GM19035 (cell line): ENCODE data around the gene ACOXL.

Source experiments
- ATAC-seq: cut with Tn5 transposase; IDR thresholded peaks from one replicate; pipeline ENCODE4 v1.9.1; 2021; ENCODE audit not compliant: unreplicated experiment

The ACOXL gene

GRCh38 chr2:111120253-111121027 lies 388.1 kb downstream of the ACOXL start, which contains the start of gene BCL2L11:
Gene BCL2L11, plus strand, starts transcription at chr2:111120914. Its CDS starts 2,832 bp downstream, at chr2:111123746.
- ATAC-seq = peak; percentile 52

DNA sequence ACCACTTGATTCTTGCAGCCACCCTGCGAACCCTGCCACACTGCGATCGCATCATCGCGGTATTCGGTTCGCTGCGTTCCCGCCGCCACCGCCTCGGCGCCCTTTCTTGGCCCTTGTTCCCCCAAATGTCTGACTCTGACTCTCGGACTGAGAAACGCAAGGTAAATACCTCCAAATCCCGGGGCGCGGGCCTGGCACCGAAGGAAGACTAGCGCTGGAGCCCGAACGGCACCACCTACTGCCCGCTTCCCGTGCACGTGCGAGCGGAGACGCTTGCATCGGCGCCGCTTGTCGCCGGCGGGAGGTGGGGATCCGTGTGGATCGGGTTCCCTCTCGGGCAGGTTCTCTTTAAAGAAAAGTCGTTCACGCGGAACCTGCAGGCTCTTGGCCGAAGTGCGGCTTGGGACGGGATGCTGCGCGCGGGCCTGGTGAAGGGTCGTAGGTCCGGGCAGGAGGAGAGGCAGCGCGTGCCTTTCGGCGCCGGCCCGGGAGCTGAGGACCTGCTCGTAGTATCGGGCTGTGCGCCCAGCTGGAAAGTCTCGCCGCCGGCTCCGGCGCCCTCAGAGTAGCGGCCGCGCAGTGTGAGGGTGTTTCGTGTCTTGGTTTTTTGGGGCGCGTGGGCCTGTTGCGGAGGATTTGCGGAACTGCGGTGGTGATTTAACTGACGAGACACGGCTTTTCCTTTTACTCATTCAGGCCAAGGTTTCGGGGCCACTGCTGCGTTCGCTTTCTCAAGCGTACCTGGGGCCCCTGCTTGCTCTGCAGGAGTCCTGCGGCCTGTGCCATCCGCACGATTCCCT lies 388.9 kb downstream of the ACOXL start:
- ATAC-seq = no peak

GRCh38 chr2:111121828-111122630 lies 389.7 kb downstream of the ACOXL start:
- ATAC-seq = peak; percentile 48

- peak; percentile 0 for ATAC-seq
Measured at GRCh38 chr2:111122631-111123421, 390.5 kb downstream of the ACOXL start.

DNA sequence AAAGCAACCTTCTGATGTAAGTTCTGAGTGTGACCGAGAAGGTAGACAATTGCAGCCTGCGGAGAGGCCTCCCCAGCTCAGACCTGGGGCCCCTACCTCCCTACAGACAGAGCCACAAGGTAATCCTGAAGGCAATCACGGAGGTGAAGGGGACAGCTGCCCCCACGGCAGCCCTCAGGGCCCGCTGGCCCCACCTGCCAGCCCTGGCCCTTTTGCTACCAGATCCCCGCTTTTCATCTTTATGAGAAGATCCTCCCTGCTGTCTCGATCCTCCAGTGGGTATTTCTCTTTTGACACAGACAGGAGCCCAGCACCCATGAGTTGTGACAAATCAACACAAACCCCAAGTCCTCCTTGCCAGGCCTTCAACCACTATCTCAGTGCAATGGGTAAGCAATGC lies 391.4 kb downstream of the ACOXL start:
- no peak for ATAC-seq

DNA sequence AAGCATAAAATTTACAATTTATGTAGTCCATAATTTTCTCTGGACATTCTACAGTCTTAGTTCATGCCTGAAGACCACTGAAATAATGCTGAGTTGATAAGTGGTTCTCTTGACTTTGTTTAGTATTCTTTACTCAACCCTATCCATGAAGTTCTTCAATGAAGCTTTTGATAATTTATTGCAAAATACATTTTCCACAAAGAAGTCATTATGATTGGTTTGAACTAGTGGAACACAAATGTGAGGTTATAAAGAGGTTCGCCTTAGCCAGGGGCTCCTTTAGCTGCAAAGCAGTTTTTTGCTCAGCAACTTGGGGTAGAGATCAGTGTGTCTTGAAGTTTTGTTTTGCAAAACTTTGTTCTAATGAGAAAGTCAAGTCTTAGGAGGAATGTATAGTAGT lies 394.2 kb downstream of the ACOXL start:
- ATAC-seq = no peak

- no peak for ATAC-seq
Measured at GRCh38 chr2:111127351-111127750, 395.0 kb downstream of the ACOXL start.

- ATAC-seq = no peak
Measured at GRCh38 chr2:111128096-111128495, 395.7 kb downstream of the ACOXL start.

DNA sequence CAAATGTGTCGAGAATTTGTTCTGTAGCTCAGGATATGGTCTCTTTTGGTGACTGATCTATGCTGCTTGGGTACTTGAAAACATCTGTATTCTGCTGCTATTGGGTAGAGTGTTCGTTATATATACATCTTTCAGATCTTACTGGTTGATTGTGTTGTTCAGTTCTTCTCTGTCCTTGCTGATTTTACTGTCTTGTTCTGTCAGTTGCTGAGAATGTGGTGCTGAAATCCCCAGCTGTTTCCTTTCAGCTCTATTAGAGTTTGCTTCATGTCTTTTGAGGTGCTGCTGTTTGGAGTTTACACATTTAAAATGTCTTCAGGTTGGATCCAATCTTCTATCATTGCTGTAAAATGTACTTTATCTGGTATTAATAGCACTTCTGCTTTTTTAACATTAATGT lies 401.2 kb downstream of the ACOXL start:
- ATAC-seq = no peak

DNA sequence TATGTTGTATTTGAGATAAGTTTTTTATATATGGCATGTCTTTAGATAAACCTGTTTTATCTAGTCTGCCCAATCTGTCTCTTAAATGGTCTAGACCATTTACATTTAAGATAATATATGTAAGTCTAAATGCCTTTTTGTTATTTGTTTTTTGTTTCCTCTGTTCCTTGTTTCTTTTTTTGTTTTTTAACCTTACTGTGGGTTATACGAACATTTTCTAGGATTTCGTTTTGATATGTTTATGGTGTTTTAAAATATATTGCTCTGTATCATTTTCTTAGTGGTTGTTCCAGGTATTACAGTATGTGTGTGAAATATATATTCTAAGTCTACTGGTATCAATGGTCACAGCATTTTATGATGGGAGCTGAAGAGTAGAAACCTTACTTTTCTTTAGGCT lies 401.7 kb downstream of the ACOXL start:
- no peak for ATAC-seq

DNA sequence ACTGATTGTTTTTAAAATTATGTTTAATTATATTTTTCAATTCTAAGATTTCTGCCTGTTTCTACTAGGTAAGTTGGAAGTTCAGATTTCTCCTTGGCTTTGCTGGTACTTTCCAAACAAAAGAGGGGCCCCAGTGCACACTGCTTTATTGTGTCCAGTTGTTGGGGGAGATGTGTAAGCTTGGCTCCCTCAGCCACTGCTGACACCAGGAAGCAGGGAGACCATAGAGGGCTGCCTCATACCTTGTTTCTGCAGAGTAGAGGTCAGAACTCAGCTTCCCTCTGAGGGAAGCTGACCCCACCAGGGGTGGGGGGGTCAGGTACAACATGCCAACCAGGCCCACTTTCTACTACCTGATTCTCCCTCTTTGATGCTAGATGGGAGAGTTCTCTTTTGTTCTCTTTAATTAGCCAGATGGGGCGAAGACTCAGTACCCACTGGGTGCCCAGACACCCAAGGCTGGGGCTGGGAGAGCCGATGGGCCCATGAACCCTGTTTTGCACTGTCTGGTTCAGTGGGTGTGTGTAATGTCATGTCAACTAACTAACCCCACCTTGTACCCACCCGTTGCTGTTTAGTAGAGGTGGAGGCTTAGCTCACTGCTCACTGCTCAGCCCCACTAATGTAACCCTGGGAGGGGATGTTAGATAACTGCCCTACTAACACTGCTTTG lies 403.0 kb downstream of the ACOXL start:
- ATAC-seq = no peak

DNA sequence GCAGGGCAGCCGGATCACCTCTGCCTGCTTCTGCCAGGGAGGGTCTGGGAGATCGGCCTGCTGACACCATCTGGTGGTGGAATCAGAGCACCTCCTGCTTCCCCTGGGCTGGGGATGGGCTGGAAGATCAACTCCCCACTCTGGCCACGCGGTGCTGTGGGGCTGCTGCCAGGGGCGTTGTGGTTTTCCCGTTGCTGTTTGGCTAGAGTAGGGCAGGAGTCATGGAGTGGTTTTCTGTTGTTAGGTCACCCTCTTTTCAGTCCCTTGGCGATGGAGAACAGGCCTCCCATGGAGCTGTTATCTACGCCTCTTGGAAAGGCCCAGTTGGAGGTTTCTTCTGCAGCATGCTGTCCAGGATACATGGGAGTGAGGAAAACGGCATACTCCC lies 403.5 kb downstream of the ACOXL start:
- ATAC-seq = no peak

- no peak for ATAC-seq
Measured at GRCh38 chr2:111138839-111139238, 406.5 kb downstream of the ACOXL start.

GRCh38 chr2:111139637-111140317 lies 407.4 kb downstream of the ACOXL start:
- ATAC-seq = no peak

- no peak for ATAC-seq
Measured at GRCh38 chr2:111140815-111141214, 408.4 kb downstream of the ACOXL start.

- ATAC-seq = no peak
Measured at GRCh38 chr2:111142101-111142500, 409.7 kb downstream of the ACOXL start.

- ATAC-seq = no peak
Measured at GRCh38 chr2:111143107-111143842, 410.9 kb downstream of the ACOXL start.

- no peak for ATAC-seq
Measured at GRCh38 chr2:111143843-111144198, 411.4 kb downstream of the ACOXL start.
